ENCODE measurements around the gene LPP. TPM values are rescaled to one million over a fixed set of nuclear protein-coding genes. Genes with fewer than 3 reads are reported as not detected.

LPP gene
- total and polyA plus RNA-seq, 2 of the 4 experiments (the other 2 are of a cell fraction): 16.0 to 130 TPM

- intact Hi-C loops (cut with micrococcal nuclease): no loop called here
- Histone ChIP-seq H2AFZ (replicated peaks; ENCODE audit: low read length, poor library complexity) (no peak overlapping the region), H3K27ac (ENCODE audit: insufficient read depth, low read length) (no peak overlapping the region), H2BK5ac (ENCODE audit: low read depth, low read length, poor library complexity, severe bottlenecking) (no peak overlapping the region), H3K4me3 (ENCODE audit: insufficient read depth, low read depth, low read length) (no peak overlapping the region), H3K36me3 (ENCODE audit: control insufficient read depth, insufficient read depth, low read length) (peaks cover 1% of the 10 kb centered on the region; the same call in 1 of the 2 replicates), H2AK9ac (replicated peaks; ENCODE audit: low read depth, low read length, poor library complexity) (no peak overlapping the region), H3K18ac (ENCODE audit: low read depth, low read length) (no peak overlapping the region), H2BK120ac (ENCODE audit: low read depth, low read length) (no peak overlapping the region), H3K56ac (ENCODE audit: extremely low read depth, insufficient read depth, low read length) (no peak overlapping the region), H4K5ac (ENCODE audit: low read depth, low read length) (no peak overlapping the region), H3K9ac (ENCODE audit: low read depth, low read length) (no peak overlapping the region), H3K14ac (replicated peaks; ENCODE audit: low read depth, low read length) (no peak overlapping the region), H3K9me1 (ENCODE audit: insufficient read depth, low read length) (0 out of 2 replicates have a peak, but pooled peaks cover 4% of the 10 kb centered on the region), H3K4me2 (ENCODE audit: low read depth, low read length) (no peak overlapping the region), H2BK20ac (ENCODE audit: low read depth, low read length) (no peak overlapping the region), H3K23ac (ENCODE audit: low read depth, low read length) (no peak overlapping the region; the same call in 1 of the 2 replicates), H4K8ac (ENCODE audit: low read depth in 2 of 2, low read length in 2 of 2) (no peak overlapping the region), H4K20me1 (ENCODE audit: insufficient read depth, low read length) (peaks cover 3% of the 10 kb centered on the region; the same call in 1 of the 2 replicates), H3K79me1 (ENCODE audit: low read depth in 1 of 2, low read length in 2 of 2) (peaks cover 23 to 72% of the 10 kb centered on the region in 2 experiments), H2AK5ac (ENCODE audit: low read depth, low read length) (no peak overlapping the region), H3K9me3 (ENCODE audit: control insufficient read depth, insufficient read depth, low read length) (no peaks in the 10 kb centered on the region), H3K4ac (ENCODE audit: low read depth, low read length) (no peak overlapping the region), H3K27me3 (ENCODE audit: control insufficient read depth, insufficient read depth, low read length) (no peaks in the 10 kb centered on the region), H3K4me1 (ENCODE audit: control insufficient read depth, insufficient read depth, low read length) (peaks cover 8% of the 10 kb centered on the region), H4K91ac (ENCODE audit: insufficient read depth, low read depth, low read length) (no peak overlapping the region), H2BK15ac (ENCODE audit: low read depth, low read length) (no peak overlapping the region)
- ATAC-seq (ENCODE audit: low read depth) (no peak; the same call in 1 of the 2 replicates), DNase-seq (no peak)
- in situ Hi-C loops (cut with MboI; ENCODE audit: low sequenced_read_pairs): no loop called here
- TF ChIP-seq NFE2L2 (IDR thresholded peaks at IDR 0.05; ENCODE audit: low read depth, low read length) (no peak), MAZ (IDR thresholded peaks at IDR 0.05; ENCODE audit: borderline replicate concordance, low read depth, low read length) (no peak)
- no CpG with 5 or more reads among the region's 3 CpGs for WGBS, 2 experiments (ENCODE audit: extremely low coverage in 2 of 2, insufficient read length in 1 of 2)
- dilution Hi-C loops (cut with HindIII; ENCODE audit: low sequenced_read_pairs, unreplicated experiment): no loop called here
- CTCF ChIA-PET: interaction anchor here (1.5 kb wide), 1 partner anchor 11 kb away, joined by 3 read pairs; no protein-coding TSS in a partner anchor
- POLR2A ChIA-PET (ENCODE audit: unreplicated experiment): no interaction called here
- no TSS peak for BruUV-seq (replicated peaks)
These were observed 399.6 kb downstream of the LPP start for GRCh38 chr3:188553569-188553968.
